HG02870 (cell line): Measurements from ENCODE around the gene GRIP1.

Experiments
- ATAC-seq: cut with Tn5 transposase; IDR thresholded peaks from one replicate; pipeline ENCODE4 v1.9.1; 2021; ENCODE audit warnings: mild to moderate bottlenecking, moderate library complexity; ENCODE audit not compliant: unreplicated experiment

The GRIP1 gene

GRCh38 chr12:66603981-66604479 lies 74.8 kb downstream of the GRIP1 start:
- ATAC-seq: no peak

DNA sequence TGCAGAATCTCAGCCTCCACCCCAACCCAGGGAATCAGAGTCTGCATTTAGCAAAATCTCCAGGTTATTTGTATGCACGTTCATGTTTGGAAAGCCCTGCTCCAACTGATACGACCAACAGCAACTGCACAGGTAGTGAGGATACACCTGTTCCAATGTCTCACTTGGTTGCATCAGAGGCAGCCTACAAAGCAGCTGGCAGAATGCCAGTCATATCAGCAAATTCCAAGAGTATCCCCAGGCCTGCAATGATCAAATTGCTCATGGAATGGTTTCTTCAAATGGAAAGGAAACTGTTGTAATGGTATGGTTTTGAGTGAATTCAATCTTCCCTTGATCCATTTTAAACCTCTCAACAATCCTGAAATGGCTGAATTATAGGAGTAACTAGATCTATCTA lies 75.4 kb downstream of the GRIP1 start:
- no peak for ATAC-seq

GRCh38 chr12:66602483-66603143 lies 76.3 kb downstream of the GRIP1 start:
- no peak for ATAC-seq

- ATAC-seq: no peak
These were observed 78.0 kb downstream of the GRIP1 start for GRCh38 chr12:66600903-66601302.

DNA sequence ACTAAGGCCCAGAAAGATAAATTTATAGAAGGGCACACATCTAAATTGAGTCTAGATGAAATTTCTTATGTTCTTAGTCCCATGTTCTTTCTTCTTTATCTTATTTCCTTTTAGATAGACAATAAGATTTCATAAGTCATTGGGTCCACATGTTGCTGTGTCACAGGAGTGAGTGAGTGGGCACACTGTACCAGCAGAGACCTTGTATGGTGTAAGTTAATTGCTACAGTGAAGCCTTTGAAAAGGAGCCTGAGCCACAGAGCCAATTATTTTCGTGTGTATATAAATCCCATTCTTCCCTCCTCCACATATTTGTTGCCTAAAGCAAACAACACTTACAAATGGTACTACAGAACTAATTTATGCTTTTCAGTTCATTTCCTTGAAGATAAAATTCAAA lies 79.1 kb downstream of the GRIP1 start:
- no peak for ATAC-seq

- no peak for ATAC-seq
These were observed 80.3 kb downstream of the GRIP1 start for GRCh38 chr12:66598608-66599007.

GRCh38 chr12:66598079-66598478 lies 80.8 kb downstream of the GRIP1 start:
- ATAC-seq: no peak

- no peak for ATAC-seq
These were observed 82.7 kb downstream of the GRIP1 start for GRCh38 chr12:66596199-66596598.

GRCh38 chr12:66594688-66595087 lies 84.2 kb downstream of the GRIP1 start:
- no peak for ATAC-seq

DNA sequence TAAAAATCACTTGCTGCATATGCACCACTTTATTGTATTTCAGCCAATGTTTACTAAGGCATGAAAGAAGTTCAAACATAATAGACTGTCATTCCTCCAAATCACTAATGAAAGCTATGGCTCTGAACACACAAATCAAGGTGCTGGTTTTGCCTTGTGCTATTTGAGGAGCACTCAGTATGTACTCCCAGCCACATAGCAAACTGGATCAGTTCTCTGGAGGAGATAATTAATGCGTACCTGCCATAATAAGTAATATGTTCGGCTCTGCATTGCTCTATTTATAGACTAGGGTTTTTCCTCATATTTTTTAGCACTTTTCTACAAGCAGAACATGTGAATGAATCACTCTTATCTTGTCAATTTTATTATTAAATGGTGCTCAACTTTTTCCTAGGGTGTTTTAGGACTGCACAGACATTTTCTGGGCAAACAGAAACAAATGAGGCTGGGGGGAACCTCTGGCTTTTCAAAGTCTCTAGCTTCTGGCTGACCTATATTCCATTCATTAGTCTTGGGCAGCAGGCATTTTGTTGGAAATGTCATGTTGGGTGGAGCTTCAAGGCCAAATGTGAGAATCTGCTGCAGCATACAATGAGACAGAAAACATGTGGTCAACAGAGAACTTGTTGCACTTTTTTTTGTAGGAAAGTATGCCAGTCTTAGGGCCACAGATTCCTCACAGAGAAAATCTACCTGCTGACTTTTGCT lies 88.4 kb downstream of the GRIP1 start:
- ATAC-seq: no peak

- ATAC-seq: no peak
These were observed 89.8 kb downstream of the GRIP1 start for GRCh38 chr12:66589095-66589494.

DNA sequence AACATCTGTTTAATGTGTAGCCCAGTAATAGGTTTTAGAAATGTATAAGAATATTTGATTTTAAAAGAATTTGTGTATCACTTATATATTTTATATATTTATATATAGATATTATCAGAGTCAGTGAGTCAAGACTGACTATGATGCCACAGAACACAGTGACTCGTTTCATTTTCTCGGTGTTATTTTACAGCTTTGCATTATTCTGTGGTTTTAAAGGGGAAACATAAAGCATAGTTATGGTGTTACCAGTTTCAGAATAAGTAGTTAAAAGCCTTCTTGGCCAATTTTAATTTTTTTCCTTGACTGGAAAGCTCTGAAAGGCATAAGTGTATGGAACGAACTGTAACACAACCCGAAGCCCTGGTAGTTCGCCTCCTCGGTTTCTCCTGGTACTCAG lies 91.0 kb downstream of the GRIP1 start:
- peak; percentile 82 for ATAC-seq

DNA sequence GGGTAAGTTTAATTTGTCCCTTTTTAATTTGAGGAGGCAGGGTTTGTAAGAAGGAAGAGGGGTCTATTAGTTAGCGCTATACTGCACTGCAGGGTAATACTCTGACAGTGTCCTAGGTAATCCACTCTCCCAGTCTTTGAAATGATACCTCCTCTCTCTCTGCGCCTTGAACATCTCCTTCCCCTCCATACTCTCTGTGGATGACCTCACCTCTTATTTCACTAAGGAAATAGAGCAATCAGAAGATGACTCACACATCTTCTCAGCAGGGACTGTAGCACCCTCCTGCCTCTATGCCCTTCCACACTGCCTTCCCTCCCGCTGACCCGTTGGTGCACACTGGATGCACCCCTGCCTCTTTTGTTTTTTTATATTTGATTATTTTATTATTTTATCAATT lies 94.2 kb downstream of the GRIP1 start:
- ATAC-seq: no peak

- peak; percentile 88 for ATAC-seq
These were observed 105.3 kb downstream of the GRIP1 start for GRCh38 chr12:66573605-66574004.

GRCh38 chr12:66572845-66573244 lies 106.0 kb downstream of the GRIP1 start:
- no peak for ATAC-seq

DNA sequence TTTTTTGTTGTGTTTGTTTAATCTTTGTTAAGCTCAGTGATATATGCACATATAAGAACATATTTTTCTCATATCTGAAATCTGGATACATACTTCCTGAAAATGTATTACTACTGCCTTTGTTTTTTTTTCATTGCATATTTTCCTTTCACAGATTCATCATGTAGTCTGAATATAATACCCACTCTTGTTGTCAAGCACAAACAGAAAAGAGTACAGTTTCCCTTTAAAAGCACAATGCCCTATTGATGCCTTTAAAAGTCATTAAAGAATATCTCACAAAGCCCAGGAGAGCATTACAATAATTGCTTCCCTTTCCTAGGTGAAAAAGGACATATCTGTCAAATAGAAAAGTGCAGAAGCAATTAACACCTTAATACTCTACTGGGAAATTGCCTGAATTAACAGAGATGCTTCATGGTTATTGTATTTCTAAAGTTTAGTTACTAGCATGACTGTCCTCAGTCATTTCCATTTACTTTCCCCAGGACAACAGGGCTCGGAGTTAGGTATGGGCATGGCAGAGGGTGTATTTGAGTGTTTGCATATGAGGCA lies 107.4 kb downstream of the GRIP1 start:
- no peak for ATAC-seq

DNA sequence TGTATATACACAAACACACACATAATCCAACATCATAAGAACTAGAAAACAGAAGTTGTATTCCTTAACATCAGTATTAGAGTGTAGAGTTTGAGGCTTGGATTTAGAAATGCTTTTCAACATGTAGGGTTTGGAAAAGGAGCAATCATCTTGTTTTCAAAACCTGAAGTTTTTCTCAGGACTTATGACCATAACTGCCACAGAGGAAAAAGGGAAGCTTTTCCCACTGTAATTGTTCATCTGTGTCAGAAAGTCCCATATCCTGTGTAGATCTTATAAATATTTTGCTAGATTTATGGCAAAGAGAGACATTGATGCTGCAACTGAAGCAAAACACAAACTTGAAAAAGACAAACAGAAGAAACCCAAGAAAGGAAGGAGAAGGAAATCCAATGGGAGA lies 115.7 kb downstream of the GRIP1 start:
- ATAC-seq: no peak

- no peak for ATAC-seq
These were observed 123.8 kb downstream of the GRIP1 start for GRCh38 chr12:66555113-66555512.

- ATAC-seq: no peak
These were observed 126.2 kb downstream of the GRIP1 start for GRCh38 chr12:66552716-66553115.

DNA sequence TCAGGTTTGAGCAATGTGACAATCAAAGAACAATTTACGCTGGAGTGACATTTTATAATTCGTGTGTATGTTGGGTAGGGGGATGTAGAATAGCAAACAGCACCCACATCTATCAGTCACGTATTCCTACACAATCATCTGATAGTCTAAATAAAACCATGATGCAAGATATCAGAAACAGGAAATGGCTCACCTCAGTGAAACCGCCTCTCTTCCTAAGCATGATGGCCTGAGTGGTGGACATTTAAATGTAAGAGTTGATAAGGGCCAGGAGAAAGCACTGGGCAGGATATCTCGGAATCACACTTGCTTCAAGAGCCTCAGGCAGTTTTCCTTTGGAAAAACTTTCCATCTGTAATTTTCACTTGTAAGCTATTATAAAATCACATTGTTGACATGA lies 128.2 kb downstream of the GRIP1 start:
- ATAC-seq: no peak

GRCh38 chr12:66549050-66549389 lies 129.9 kb downstream of the GRIP1 start:
- no peak for ATAC-seq

GRCh38 chr12:66548338-66549049 lies 130.4 kb downstream of the GRIP1 start:
- no peak for ATAC-seq
